Endodermal cell (in vitro differentiated cells): ENCODE results near the gene MINDY1. TPM values are rescaled to one million over a fixed set of nuclear protein-coding genes. Genes with fewer than 3 reads are reported as not detected.

Experiments used
- DNase-seq: peaks from one replicate; pipeline ENCODE4 v3.0.0-alpha.2; 2017
- H3K27ac ChIP-seq: 2 replicates; pipeline ENCODE4 v1.5.1; 2013; ENCODE audit warnings: mild to moderate bottlenecking, low read depth, low read length, moderate library complexity
- H3K27me3 ChIP-seq: 2 replicates; pipeline ENCODE4 v1.6.1; 2013; ENCODE audit warnings: mild to moderate bottlenecking, low read length, moderate library complexity; ENCODE audit not compliant: insufficient read depth, control insufficient read depth, poor library complexity, severe bottlenecking
- H3K36me3 ChIP-seq: 2 replicates; pipeline ENCODE4 v1.7.0; 2013; ENCODE audit warnings: mild to moderate bottlenecking, low read length, moderate library complexity; ENCODE audit not compliant: control insufficient read depth, insufficient read depth
- H3K4me1 ChIP-seq: one replicate; pipeline ENCODE4 v1.7.0; 2013; ENCODE audit warnings: low read length; ENCODE audit not compliant: control insufficient read depth, insufficient read depth
- H3K4me3 ChIP-seq: 2 replicates; pipeline ENCODE4 v1.5.1; 2013; ENCODE audit warnings: mild to moderate bottlenecking, low read length, moderate library complexity
- H3K9ac ChIP-seq: 2 replicates; pipeline ENCODE4 v1.6.1; 2013; ENCODE audit warnings: mild to moderate bottlenecking, low read length, moderate library complexity; ENCODE audit not compliant: poor library complexity, severe bottlenecking; ENCODE audit errors: extremely low read depth
- H3K9me3 ChIP-seq: 2 replicates; pipeline ENCODE4 v1.6.1; 2013; ENCODE audit warnings: mild to moderate bottlenecking, low read length, moderate library complexity; ENCODE audit not compliant: control insufficient read depth
- H3K27ac Mint-ChIP-seq: 2 replicates; pipeline ENCODE4 v1.8.0; 2020; ENCODE audit warnings: mixed read lengths
- H3K27me3 Mint-ChIP-seq: 2 replicates; pipeline ENCODE4 v1.8.0; 2021; ENCODE audit warnings: mild to moderate bottlenecking, mixed read lengths; ENCODE audit not compliant: insufficient read depth
- H3K36me3 Mint-ChIP-seq: 2 replicates; pipeline ENCODE4 v1.8.0; 2020; ENCODE audit warnings: low read depth, mixed read lengths
- H3K4me1 Mint-ChIP-seq: 2 replicates; pipeline ENCODE4 v1.8.0; 2020; ENCODE audit warnings: mixed read lengths
- H3K4me3 Mint-ChIP-seq: 2 replicates; pipeline ENCODE4 v1.8.0; 2020; ENCODE audit warnings: mild to moderate bottlenecking, moderate library complexity, mixed read lengths
- H3K9me3 Mint-ChIP-seq: 2 replicates; pipeline ENCODE4 v1.8.0; 2020; ENCODE audit warnings: mild to moderate bottlenecking, mixed read lengths
- WGBS, 2 experiments: methylation state at CpG; one replicate each; pipeline versions ENCODE4 v1.1.5 to v1.1.7; 2013; ENCODE audit warnings: missing lambda C conversion rate in 2 of 2, mixed read lengths in 1 of 2; ENCODE audit not compliant: insufficient coverage in 1 of 2, insufficient read length in 1 of 2; 5-methylcytosine and 5-hydroxymethylcytosine counted together
- total RNA-seq, 2 donors: library from RNA; stranded (reverse); fragmentation: NEBNext Ultra II Directional in 1 of 2; extraction: Animal tissue kit (Norgen Biotek cat#: 25700) in 1 of 2; gene quantifications; 2 replicates in 1 of 2; 3 replicates in 1 of 2; pipeline ENCODE4 v1.2.1, GENCODE V29; 2021
- TF ChIP-seq, protein P1 (sequence below): fragments of 200-600 bp; sonication (generic); conservative IDR thresholded peaks from 2 replicates; pipeline ENCODE4 v1.5.0; 2021; ENCODE audit warnings: antibody characterized with exemption, mild to moderate bottlenecking

MINDY1 gene
- total RNA-seq, 2 donors from 2014 or later = 8.6 to 10.8 TPM

DNA sequence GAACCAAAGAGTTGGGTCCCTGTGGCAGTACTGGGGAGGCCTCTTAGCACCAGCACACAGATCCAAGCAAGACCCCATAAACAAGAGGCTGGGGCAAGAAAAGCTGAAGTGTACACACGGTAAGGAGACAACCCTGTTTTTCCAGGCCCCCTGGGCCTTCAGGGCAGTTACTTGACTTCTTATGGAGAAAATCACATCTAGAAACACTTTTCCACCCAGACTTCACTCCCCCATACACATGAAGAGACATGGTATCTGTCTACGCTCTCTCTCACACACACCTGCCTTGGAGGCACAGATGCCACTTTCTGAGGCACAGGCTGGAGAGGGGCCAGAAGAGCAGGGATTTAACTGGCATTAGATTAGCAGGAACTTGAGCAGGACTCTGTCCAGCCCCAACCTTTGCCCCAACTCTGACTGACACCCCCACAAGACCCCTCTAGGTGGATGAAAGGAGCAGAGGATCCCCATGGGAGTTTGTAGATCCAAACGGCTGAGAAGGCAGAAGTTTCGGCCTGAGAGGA, 34.2 kb downstream of the MINDY1 start:
- Mint-ChIP-seq H3K36me3 (peaks cover 15% of the 10 kb centered on the region), H3K4me3 (peak overlapping the region; percentile 75), H3K4me1 (peaks cover 47% of the 10 kb centered on the region), H3K27ac (peak overlapping the region; percentile 89), H3K9me3 (no peaks in the 10 kb centered on the region), H3K27me3 (no peaks in the 10 kb centered on the region)
- WGBS, 2 experiments = 51 to 70% methylated on average over 2 to 4 of the region's 4 CpGs
- Histone ChIP-seq H3K27me3 (no peaks in the 10 kb centered on the region), H3K9ac (no peak overlapping the region), H3K4me1 (peaks cover 14% of the 10 kb centered on the region), H3K36me3 (peaks cover 17% of the 10 kb centered on the region), H3K27ac (no peak overlapping the region), H3K4me3 (peak overlapping the region; percentile 81), H3K9me3 (no peaks in the 10 kb centered on the region)
- no peak for DNase-seq
- TF ChIP-seq, protein P1, sequence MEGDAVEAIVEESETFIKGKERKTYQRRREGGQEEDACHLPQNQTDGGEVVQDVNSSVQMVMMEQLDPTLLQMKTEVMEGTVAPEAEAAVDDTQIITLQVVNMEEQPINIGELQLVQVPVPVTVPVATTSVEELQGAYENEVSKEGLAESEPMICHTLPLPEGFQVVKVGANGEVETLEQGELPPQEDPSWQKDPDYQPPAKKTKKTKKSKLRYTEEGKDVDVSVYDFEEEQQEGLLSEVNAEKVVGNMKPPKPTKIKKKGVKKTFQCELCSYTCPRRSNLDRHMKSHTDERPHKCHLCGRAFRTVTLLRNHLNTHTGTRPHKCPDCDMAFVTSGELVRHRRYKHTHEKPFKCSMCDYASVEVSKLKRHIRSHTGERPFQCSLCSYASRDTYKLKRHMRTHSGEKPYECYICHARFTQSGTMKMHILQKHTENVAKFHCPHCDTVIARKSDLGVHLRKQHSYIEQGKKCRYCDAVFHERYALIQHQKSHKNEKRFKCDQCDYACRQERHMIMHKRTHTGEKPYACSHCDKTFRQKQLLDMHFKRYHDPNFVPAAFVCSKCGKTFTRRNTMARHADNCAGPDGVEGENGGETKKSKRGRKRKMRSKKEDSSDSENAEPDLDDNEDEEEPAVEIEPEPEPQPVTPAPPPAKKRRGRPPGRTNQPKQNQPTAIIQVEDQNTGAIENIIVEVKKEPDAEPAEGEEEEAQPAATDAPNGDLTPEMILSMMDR = no peak

DNA sequence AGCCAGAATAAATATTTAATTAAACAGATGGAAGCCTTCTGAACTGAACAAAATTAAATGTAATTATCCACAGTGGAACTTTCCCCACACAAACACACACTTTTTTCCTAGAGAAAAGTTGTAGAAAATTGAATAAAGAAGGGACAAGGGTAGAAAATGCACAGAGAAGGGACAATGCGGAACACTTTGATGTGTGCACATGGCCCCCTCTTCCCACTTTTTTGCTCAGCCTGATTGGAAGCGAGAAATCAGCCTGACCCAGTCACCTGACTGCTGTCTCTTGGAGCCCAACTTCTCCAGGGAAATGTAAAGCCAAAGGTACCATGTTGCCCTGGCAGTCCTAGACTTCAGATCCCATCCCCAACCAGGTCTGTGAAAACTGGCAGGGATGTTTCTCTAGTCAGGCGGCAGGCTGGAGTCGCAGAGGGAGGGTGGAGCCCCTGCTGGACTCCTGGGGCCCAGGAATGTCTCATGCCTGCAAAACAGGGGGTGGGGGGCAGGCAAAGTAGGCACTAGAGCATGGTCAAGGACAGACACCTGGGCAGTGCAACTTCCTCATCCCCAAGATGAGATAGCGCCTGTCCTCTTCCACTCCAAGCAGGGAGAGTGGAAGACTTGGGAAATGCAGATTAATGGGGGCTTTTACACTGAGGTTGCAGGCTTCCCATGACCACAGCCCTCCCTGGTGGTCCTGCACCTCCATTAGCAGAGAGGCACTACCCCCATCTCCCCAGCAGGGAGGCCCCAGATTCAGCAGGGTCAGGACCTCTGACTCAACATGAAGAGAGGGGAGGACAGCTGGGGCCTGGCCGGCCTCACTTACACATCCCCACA, 34.9 kb downstream of the MINDY1 start:
- Histone ChIP-seq H3K36me3 (peaks cover 24% of the 10 kb centered on the region), H3K4me1 (peaks cover 14% of the 10 kb centered on the region), H3K27ac (peak overlapping the region; percentile 25), H3K27me3 (no peaks in the 10 kb centered on the region), H3K4me3 (peak overlapping the region; percentile 81), H3K9ac (no peak overlapping the region), H3K9me3 (no peaks in the 10 kb centered on the region)
- peak overlapping the region; percentile 75 for H3K4me3 Mint-ChIP-seq
- H3K4me1 Mint-ChIP-seq = peaks cover 40% of the 10 kb centered on the region
- H3K9me3 Mint-ChIP-seq = no peaks in the 10 kb centered on the region
- peak; percentile 81 for DNase-seq
- TF ChIP-seq, protein P1 = peak; percentile 47
- H3K27me3 Mint-ChIP-seq = no peaks in the 10 kb centered on the region
- peak overlapping the region; percentile 89 for H3K27ac Mint-ChIP-seq
- WGBS, 2 experiments = 40 to 42% methylated on average over 3 to 6 of the region's 6 CpGs
- H3K36me3 Mint-ChIP-seq = peaks cover 22% of the 10 kb centered on the region

DNA sequence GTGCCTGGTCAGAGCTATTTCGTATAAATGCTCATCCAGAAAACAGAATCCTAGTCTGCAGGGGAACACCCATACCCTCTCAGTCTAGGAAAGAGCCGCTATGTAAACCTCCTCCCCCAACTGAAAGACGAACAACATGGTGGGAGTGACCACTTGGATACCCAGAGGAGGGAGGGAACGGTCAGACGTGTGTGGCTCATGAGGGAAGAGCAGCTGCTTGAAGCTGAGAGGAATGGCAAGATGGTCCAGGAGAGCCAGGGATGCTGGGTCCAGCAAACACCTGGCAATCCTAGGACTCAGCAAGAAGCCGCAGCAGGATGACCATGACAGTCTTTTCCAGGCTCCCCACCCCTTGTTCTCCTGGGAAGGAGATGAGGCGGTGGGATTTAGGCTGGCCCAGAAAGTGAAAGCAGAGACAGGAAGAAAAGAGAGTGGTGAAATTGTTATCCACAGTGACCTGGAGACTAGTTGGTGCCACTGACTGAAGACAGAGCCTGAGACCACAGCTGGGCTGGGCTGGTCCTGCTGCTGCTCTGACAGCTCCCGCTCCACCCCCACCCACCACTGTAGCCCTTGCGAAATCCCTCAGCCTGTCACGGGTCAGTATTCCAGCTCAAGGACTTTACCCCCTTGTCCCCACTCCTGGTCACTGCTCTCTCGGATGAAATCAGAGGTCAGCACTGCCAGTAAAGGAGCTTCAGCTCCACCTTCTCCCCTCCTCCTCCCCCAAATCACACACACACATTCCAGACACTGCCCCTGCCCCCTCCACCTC, 35.7 kb downstream of the MINDY1 start:
- H3K36me3 Mint-ChIP-seq = peaks cover 30% of the 10 kb centered on the region
- H3K4me1 Mint-ChIP-seq = peaks cover 35% of the 10 kb centered on the region
- H3K36me3 ChIP-seq = peaks cover 32% of the 10 kb centered on the region
- no peak overlapping the region for H3K9ac ChIP-seq
- no peaks in the 10 kb centered on the region for H3K27me3 Mint-ChIP-seq
- H3K4me3 Mint-ChIP-seq = peak overlapping the region; percentile 75
- no peaks in the 10 kb centered on the region for H3K9me3 Mint-ChIP-seq
- H3K27me3 ChIP-seq = no peaks in the 10 kb centered on the region
- peak overlapping the region; percentile 89 for H3K27ac Mint-ChIP-seq
- TF ChIP-seq, protein P1 = no peak
- H3K9me3 ChIP-seq = no peaks in the 10 kb centered on the region
- WGBS, 2 experiments = 42 to 65% methylated on average over 5 to 11 of the region's 11 CpGs
- peaks cover 14% of the 10 kb centered on the region for H3K4me1 ChIP-seq
- peak overlapping the region; percentile 81 for H3K4me3 ChIP-seq
- DNase-seq = peak; percentile 64
- peak overlapping the region; percentile 25 for H3K27ac ChIP-seq
